Left lung (tissue), 10 donors: Measurements from ENCODE around the gene CGB2. TPM values are rescaled to one million over a fixed set of nuclear protein-coding genes. Genes with fewer than 3 reads are reported as not detected.
"Not testable (repeated sequence)": the region's sequence is repeated elsewhere in the genome, so short reads cannot be mapped to it uniquely, and the experiment has no call there.

ENCODE experiments used
- ATAC-seq: fragments of 200-7000 bp; cut with Tn5 transposase; one replicate; pipeline ENCODE4 v1.9.1; 2020; ENCODE audit warnings: moderate library complexity
- DNase-seq, 4 donors: peaks; one replicate each; pipeline ENCODE4 v3.0.0-alpha.2; 2013 to 2020
- H3K27ac ChIP-seq, 2 donors: fragments of 200-600 bp; sonication (generic) in 1 of 2; one replicate each; pipeline versions ENCODE4 v1.5.0 to v1.8.0; 2020 to 2021
- H3K27me3 ChIP-seq, 2 donors: fragments of 200-600 bp; sonication (generic) in 1 of 2; one replicate each; pipeline versions ENCODE4 v1.5.0 to v1.8.0; 2020 to 2021
- H3K36me3 ChIP-seq, 2 donors: fragments of 200-600 bp; sonication (generic) in 1 of 2; one replicate each; pipeline versions ENCODE4 v1.5.0 to v1.8.0; 2020 to 2021
- H3K4me1 ChIP-seq, 2 donors: fragments of 200-600 bp; one replicate each; pipeline ENCODE4 v1.8.0; 2021
- H3K4me3 ChIP-seq, 2 donors: fragments of 200-600 bp; sonication (generic) in 1 of 2; one replicate each; pipeline versions ENCODE4 v1.5.0 to v1.8.0; 2020 to 2021; ENCODE audit warnings: mild to moderate bottlenecking in 1 of 2
- H3K9me3 ChIP-seq, 2 donors: fragments of 200-600 bp; sonication (generic) in 1 of 2; one replicate each; pipeline versions ENCODE4 v1.5.0 to v1.8.0; 2020 to 2021
- intact Hi-C, 2 donors: fragments of 100-400 bp; cut with DNase I; formaldehyde crosslinking; loops; one replicate each; pipeline versions ENCODE4 v1.11.2 to v1.14.2; 2022
- polyA plus RNA-seq, 6 donors: library from polyadenylated mRNA; unstranded; fragments of 120-200 nt; gene quantifications; one replicate each; pipeline ENCODE4 v1.2.1, GENCODE V29; 2013; ENCODE audit not compliant: insufficient read length in 6 of 6
- total RNA-seq, 2 donors: library from RNA; stranded (reverse); fragmentation: NEBNext Ultra II Directional; extraction: Animal tissue kit (Norgen Biotek cat#: 25700); gene quantifications; one replicate each; pipeline ENCODE4 v1.2.1, GENCODE V29; 2021
- TF ChIP-seq, protein P1 (sequence below), 2 donors: fragments of 200-600 bp; sonication (generic) in 1 of 2; IDR thresholded peaks; one replicate each; pipeline versions ENCODE4 v1.5.0 to v1.8.0; 2021; ENCODE audit warnings: antibody characterized with exemption in 2 of 2
- donor health status: DM: no; HTN: yes; CAD: no.
- donor health status: DM: no; HTN: no; CAD: no.

Gene CGB2
- total and polyA plus RNA-seq, 8 donors: not detected

DNA sequence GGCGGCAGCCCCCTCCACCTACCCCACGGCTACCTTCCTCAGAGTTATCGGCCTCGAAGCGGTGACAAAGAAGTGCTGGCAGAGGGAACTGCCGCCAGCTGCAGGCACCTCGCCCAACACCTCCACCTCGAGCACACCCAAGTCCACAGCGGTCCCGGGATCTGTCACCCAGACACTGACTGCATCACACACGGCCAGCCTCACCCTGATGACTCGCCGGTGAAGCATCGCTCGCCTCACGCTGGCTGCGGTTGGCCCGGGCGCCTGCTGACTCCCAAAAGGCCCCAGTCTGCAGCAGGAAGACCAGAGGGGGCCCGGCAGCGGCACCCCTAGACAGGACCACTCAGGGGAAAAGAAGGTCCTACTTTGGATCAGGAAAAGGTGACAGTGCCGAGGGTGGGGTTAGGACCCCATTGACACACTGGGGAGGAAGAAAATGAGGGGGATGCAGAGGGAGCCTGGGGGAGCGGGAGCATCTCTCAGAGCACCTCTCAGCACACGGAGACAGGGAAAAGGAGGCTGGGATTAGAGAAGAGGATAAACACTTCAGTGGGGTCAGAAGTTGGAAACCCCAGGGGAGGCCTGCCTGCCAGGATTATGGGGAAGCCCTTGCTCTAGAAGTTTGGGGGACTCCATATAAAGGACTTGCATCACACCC lies 18.8 kb downstream of the CGB2 start:
- H3K4me3 ChIP-seq, H3K36me3 ChIP-seq, DNase-seq, H3K9me3 ChIP-seq, H3K27me3 ChIP-seq, H3K4me1 ChIP-seq, ATAC-seq, intact Hi-C loops, H3K27ac ChIP-seq: not testable (repeated sequence)

DNA sequence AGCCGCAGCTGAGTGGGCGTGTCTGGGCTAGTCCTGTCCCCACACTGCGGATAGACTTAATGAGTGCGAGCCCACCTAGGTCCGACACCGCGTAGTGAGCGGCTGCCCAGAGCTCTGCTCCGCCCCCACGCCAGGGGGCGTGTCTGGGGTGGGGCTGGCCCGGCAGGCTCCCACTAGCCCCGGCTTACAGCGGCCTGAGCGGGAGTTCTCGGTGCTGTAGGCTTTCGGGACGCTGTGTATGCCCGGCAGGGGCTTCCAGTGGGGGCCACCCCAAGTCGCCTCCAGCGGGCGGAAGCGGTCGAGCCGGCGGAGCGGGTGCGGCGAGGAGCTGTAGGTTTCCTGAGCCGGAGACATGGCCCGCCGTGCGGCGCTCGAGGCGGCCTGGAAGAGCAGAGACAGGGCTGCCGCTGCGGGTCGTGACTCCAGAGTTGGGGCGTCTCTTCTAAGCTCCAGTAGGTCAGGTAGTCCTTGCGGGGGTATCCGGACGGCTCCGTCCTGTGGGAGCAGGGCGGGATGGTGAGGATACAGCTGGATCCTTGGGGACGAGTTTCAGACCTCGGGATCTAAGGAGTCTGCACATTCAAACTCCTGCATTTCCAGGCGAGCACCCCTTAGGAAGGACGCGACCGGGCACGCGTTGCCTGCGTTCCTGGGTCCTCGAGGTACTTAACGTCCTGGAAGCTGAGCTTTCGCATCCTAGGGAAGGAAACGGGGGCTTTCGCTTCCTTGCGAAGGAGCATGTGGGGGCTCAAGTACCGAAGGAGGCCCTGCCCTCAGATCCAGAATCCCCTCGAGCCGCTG lies 24.6 kb downstream of the CGB2 start:
- Histone ChIP-seq H3K9me3 (no peaks in the 10 kb centered on the region), H3K27me3 (peaks cover 0 to 66% of the 10 kb centered on the region in 2 donors), H3K36me3 (no peaks in the 10 kb centered on the region), H3K27ac (no peak overlapping the region), H3K4me1 (peaks cover 7 to 21% of the 10 kb centered on the region in 2 donors), H3K4me3 (peak overlapping the region; percentile 40 to 48)
- DNase-seq: peak in 3 of 4 donors; percentile 43 to 92 (median 64)
- intact Hi-C loops: no loop called here
- TF ChIP-seq, protein P1, sequence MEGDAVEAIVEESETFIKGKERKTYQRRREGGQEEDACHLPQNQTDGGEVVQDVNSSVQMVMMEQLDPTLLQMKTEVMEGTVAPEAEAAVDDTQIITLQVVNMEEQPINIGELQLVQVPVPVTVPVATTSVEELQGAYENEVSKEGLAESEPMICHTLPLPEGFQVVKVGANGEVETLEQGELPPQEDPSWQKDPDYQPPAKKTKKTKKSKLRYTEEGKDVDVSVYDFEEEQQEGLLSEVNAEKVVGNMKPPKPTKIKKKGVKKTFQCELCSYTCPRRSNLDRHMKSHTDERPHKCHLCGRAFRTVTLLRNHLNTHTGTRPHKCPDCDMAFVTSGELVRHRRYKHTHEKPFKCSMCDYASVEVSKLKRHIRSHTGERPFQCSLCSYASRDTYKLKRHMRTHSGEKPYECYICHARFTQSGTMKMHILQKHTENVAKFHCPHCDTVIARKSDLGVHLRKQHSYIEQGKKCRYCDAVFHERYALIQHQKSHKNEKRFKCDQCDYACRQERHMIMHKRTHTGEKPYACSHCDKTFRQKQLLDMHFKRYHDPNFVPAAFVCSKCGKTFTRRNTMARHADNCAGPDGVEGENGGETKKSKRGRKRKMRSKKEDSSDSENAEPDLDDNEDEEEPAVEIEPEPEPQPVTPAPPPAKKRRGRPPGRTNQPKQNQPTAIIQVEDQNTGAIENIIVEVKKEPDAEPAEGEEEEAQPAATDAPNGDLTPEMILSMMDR (IDR thresholded peaks at IDR 0.05): no peak
- ATAC-seq: peak; percentile 94

DNA sequence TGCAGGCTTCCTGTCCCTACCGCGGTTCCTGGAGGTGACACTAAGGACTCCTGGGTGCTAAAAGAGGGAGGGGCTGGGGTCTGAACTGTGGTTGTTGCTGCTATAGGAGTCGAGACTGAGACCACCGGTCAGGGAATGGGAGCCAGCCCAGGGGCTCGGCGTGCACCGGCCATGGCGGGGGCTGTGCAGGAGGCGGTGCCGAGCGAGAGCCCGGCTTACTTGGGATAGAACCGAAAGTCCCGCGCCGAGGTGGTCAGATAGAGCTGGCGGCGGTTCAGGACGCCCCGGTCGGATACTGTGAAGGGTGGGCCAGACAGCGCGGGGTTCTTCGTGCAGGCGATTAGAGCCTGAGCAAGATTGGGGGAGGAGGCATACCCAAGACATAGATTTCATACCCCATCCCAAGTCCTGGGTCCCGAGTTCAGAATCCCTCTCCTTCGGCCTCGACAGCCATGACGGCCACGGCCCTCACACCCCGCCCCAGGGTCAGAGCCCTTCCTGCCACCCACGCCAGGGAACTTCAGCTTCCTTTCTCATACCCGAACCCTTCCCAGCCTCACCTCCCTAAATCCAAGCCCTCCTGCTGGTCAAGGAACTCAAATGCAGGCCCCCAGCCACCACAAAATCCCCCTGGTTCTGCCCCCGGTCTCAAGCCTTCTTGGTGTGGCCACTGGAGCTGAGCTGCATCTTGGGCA lies 25.4 kb downstream of the CGB2 start:
- H3K9me3 ChIP-seq, intact Hi-C loops, H3K36me3 ChIP-seq, H3K27ac ChIP-seq, DNase-seq: not testable (repeated sequence)
- Histone ChIP-seq H3K4me3 (peak overlapping the region in 1 of 2 donors; percentile 48), H3K27me3 (peaks cover 0 to 73% of the 10 kb centered on the region in 2 donors), H3K4me1 (peaks cover 7 to 21% of the 10 kb centered on the region in 2 donors)
- ATAC-seq: peak; percentile 4

DNA sequence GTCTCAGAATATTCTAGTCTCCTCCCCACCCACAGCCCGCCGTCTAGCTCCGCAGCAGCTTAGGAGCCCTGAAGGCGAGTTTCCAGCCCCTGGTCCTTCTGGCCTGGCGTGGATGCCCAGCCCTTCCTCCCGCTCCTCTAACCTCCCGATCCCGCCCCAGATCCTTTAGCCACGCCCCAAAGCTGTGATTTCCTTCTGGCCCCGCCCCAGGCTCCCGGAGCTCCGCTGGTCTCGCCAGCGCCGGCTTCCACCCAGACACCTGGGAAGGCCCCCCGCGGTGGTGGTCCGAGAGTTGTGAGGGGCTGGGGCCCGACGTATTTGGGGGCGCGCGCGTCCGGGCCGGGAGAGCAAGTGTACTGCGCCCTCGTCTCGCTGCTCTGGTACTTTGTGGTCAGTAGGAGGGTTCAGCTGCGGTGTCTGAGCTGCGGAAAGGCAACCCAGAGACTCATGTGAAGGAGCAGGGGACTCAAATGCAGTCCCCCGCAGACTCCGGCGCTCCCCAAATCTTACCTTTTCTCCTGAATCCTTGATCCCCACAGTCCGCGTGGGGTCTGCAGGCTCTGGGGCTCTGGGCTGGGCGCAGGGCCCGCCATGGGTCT lies 26.0 kb downstream of the CGB2 start, which contains the start of gene CGB7:
TSS of gene CGB7 (minus strand) at position 114 of the 599 bp plus-strand sequence. CDS start 2,374 bp downstream, outside the sequence.
- DNase-seq (peak in 3 of 4 donors; percentile 58 to 89 (median 72)), ATAC-seq (peak; percentile 88)
- H3K4me1 ChIP-seq: peaks cover 7 to 21% of the 10 kb centered on the region in 2 donors
- intact Hi-C loops: no loop called here
- no peak within 1 kb of the TSS for H3K27ac ChIP-seq
- no peaks in the 10 kb centered on the region for H3K36me3 ChIP-seq
- H3K9me3 ChIP-seq: no peaks in the 10 kb centered on the region
- TF ChIP-seq, protein P1 (IDR thresholded peaks at IDR 0.05): no peak
- peaks cover 0 to 80% of the 10 kb centered on the region in 2 donors for H3K27me3 ChIP-seq
- peak within 1 kb of the TSS; percentile 19 to 48 for H3K4me3 ChIP-seq

DNA sequence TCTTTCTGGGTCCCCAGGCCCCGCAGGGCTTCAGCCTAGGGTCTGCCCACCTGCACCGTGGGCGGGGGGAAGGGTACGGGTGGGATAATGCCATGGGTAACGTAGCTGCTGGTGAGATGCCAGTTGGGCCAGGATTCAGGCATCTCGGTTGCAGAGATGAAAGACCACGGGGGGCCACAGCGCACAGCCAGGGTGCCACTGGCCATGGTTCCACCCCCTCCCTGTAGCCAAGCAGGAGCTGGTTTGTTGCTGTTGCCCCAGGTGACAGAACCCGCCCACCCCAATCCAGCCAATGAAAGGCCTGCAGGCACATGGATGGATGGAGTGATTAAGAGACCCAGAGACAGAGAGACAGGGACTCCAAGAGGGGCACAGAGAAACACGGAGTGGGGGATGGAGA lies 26.9 kb downstream of the CGB2 start:
- Histone ChIP-seq H3K27me3 (peaks cover 0 to 88% of the 10 kb centered on the region in 2 donors), H3K27ac (no peak overlapping the region), H3K4me1 (peaks cover 7 to 21% of the 10 kb centered on the region in 2 donors), H3K36me3 (no peaks in the 10 kb centered on the region), H3K9me3 (no peaks in the 10 kb centered on the region), H3K4me3 (no peak overlapping the region)
- DNase-seq (no peak), ATAC-seq (no peak)
- TF ChIP-seq, protein P1 (IDR thresholded peaks at IDR 0.05): no peak
- intact Hi-C loops: no loop called here
